ENCODE results near the gene CNTNAP5. TPM values are rescaled to one million over a fixed set of nuclear protein-coding genes. Genes with fewer than 3 reads are reported as not detected.

CNTNAP5 gene
- total RNA-seq, 1 donor from 2014 or later: not detected

DNA sequence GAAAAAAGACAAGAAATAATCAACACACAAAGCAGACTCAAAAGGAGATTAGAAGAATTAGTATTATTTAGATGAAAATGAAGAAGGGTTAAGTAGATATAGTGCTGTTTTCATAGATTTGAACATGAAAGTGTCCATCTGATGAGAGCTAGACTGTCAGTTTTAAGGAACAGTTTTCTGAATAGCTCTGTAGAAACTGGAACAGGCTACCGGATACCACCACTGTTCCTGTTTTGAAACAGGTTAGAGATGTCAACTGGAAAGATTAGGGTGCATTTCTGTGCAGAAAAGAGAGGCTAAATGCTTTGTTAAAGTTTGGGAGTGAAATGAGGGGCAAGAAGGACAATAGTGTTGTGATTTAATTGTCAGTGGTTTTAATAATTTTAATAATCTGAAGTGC is 908.8 kb downstream of the CNTNAP5 start:
- intact Hi-C loops (cut with DNase I): no loop called here
- ATAC-seq: no peak

DNA sequence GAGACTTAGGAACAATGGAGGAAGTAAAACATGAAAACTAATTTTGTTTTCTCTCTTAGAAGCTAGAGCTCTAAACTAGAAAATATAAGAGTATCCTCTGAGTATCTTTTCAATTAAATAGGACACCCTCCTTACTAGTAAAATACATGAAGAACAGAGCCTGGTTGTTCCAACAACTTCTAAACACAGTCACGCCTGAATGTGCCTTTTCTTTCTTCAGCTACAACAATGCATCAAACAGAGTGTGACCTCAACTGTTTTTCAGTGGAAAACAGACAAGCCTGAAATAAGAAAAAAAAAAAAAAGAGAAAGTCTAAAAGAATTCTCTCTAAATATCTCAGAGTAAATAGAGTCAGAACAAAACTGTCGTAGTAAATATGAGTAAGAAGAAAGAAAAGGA is 928.8 kb downstream of the CNTNAP5 start:
- Histone ChIP-seq H3K27ac (no peak overlapping the region), H3K36me3 (no peaks in the 10 kb centered on the region), H3K4me3 (no peak overlapping the region), H3K4me1 (no peaks in the 10 kb centered on the region), H3K27me3 (ENCODE audit: low read depth) (no peaks in the 10 kb centered on the region), H3K9me3 (no peaks in the 10 kb centered on the region)
- TF ChIP-seq, protein P1, sequence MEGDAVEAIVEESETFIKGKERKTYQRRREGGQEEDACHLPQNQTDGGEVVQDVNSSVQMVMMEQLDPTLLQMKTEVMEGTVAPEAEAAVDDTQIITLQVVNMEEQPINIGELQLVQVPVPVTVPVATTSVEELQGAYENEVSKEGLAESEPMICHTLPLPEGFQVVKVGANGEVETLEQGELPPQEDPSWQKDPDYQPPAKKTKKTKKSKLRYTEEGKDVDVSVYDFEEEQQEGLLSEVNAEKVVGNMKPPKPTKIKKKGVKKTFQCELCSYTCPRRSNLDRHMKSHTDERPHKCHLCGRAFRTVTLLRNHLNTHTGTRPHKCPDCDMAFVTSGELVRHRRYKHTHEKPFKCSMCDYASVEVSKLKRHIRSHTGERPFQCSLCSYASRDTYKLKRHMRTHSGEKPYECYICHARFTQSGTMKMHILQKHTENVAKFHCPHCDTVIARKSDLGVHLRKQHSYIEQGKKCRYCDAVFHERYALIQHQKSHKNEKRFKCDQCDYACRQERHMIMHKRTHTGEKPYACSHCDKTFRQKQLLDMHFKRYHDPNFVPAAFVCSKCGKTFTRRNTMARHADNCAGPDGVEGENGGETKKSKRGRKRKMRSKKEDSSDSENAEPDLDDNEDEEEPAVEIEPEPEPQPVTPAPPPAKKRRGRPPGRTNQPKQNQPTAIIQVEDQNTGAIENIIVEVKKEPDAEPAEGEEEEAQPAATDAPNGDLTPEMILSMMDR (IDR thresholded peaks at IDR 0.05): no peak
- intact Hi-C loops (cut with DNase I): no loop called here
- ATAC-seq (no peak), DNase-seq (no peak)

More for the DNA sequence above, 908.8 kb downstream of the CNTNAP5 start:
- no peaks in the 10 kb centered on the region for H3K36me3 ChIP-seq
- H3K9me3 ChIP-seq: no peaks in the 10 kb centered on the region
- no peak overlapping the region for H3K4me3 ChIP-seq
- H3K27me3 ChIP-seq (ENCODE audit: low read depth): no peaks in the 10 kb centered on the region
- H3K27ac ChIP-seq: no peak overlapping the region
- TF ChIP-seq, protein P1 (IDR thresholded peaks at IDR 0.05): no peak
- DNase-seq: no peak
- H3K4me1 ChIP-seq: no peaks in the 10 kb centered on the region

DNA sequence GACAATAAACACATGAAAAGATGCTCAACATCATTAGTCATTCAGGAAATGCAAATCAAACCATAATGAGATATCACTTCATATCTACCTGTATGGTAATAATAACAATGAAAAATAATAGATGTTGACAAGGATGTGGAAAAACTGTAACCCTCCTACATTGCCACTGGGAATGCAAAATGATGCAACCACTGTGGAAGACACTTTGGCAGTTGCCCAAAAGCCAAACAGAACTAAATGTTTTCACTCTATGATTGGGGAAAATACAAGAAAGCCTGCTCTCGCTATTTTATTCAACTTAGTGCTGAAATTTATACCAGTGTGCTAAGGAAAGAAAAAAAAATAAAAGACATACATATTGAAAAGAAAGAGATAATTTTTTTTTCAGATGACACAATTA is 934.5 kb downstream of the CNTNAP5 start:
- intact Hi-C loops (cut with DNase I): no loop called here
- Histone ChIP-seq H3K36me3 (no peaks in the 10 kb centered on the region), H3K27me3 (ENCODE audit: low read depth) (no peaks in the 10 kb centered on the region), H3K9me3 (no peaks in the 10 kb centered on the region), H3K4me3 (no peak overlapping the region), H3K4me1 (no peaks in the 10 kb centered on the region), H3K27ac (no peak overlapping the region)
- TF ChIP-seq, protein P1 (IDR thresholded peaks at IDR 0.05): no peak
- ATAC-seq (no peak), DNase-seq (no peak)

DNA sequence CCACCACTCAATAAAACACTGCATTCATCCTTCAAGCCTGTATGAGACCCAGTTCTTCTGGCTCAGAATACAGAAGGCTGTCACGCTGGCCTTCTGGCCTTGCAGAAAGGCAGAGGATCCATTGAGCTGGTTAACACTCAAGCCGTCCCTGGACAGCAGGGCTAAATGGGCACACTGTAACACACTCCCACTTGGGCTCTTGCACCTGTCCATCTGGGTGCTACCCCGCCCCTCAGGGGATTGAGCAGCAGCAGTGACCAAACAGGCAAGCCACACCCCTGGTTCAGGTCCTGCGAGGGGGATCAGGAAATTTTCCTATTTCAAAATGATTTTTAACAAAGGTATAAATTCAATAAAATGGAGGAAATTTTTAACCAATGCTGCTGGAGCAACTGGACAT is 936.0 kb downstream of the CNTNAP5 start:
- no peak for ATAC-seq
- DNase-seq: no peak
- Histone ChIP-seq H3K4me1 (no peaks in the 10 kb centered on the region), H3K36me3 (no peaks in the 10 kb centered on the region), H3K4me3 (no peak overlapping the region), H3K9me3 (no peaks in the 10 kb centered on the region), H3K27me3 (ENCODE audit: low read depth) (no peaks in the 10 kb centered on the region), H3K27ac (no peak overlapping the region)
- intact Hi-C loops (cut with DNase I): no loop called here
- TF ChIP-seq, protein P1 (IDR thresholded peaks at IDR 0.05): no peak
